ENCODE measurements around the gene IFNAR2.
A peak's percentile ranks its signal among the peaks of the same experiment; 100 is the strongest.

The IFNAR2 gene

GRCh38 chr21:33203371-33203724 is 26.4 kb upstream of the IFNAR2 start:
- Histone ChIP-seq H2AFZ (ENCODE audit: low read length) (no peak overlapping the region), H3K9me3 (replicated peaks; ENCODE audit: insufficient read depth, low read length) (no peaks in the 10 kb centered on the region), H3K36me3 (replicated peaks; ENCODE audit: insufficient read depth, low read length) (no peaks in the 10 kb centered on the region), H3K9me2 (replicated peaks; ENCODE audit: insufficient read depth, low read length) (no peaks in the 10 kb centered on the region), H3K9ac (ENCODE audit: low read length) (no peak overlapping the region), H3K27me3 (replicated peaks; ENCODE audit: insufficient read depth, low read length) (no peaks in the 10 kb centered on the region), H3F3A (ENCODE audit: insufficient read depth, low read length) (no peaks in the 10 kb centered on the region), H4K20me1 (ENCODE audit: insufficient read depth, low read length) (no peaks in the 10 kb centered on the region), H3K79me2 (ENCODE audit: low read length) (no peaks in the 10 kb centered on the region), H3K27ac (ENCODE audit: low read length) (no peak overlapping the region), H3K4me2 (ENCODE audit: low read depth, low read length) (no peak overlapping the region), H3K4me1 (ENCODE audit: low read length) (peaks cover 20% of the 10 kb centered on the region), H3K4me3 (ENCODE audit: low read length) (no peak overlapping the region)
- TF ChIP-seq, protein P1, sequence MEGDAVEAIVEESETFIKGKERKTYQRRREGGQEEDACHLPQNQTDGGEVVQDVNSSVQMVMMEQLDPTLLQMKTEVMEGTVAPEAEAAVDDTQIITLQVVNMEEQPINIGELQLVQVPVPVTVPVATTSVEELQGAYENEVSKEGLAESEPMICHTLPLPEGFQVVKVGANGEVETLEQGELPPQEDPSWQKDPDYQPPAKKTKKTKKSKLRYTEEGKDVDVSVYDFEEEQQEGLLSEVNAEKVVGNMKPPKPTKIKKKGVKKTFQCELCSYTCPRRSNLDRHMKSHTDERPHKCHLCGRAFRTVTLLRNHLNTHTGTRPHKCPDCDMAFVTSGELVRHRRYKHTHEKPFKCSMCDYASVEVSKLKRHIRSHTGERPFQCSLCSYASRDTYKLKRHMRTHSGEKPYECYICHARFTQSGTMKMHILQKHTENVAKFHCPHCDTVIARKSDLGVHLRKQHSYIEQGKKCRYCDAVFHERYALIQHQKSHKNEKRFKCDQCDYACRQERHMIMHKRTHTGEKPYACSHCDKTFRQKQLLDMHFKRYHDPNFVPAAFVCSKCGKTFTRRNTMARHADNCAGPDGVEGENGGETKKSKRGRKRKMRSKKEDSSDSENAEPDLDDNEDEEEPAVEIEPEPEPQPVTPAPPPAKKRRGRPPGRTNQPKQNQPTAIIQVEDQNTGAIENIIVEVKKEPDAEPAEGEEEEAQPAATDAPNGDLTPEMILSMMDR (IDR thresholded peaks at IDR 0.05; ENCODE audit: low read length) = no peak
- DNase-seq = no peak

DNA sequence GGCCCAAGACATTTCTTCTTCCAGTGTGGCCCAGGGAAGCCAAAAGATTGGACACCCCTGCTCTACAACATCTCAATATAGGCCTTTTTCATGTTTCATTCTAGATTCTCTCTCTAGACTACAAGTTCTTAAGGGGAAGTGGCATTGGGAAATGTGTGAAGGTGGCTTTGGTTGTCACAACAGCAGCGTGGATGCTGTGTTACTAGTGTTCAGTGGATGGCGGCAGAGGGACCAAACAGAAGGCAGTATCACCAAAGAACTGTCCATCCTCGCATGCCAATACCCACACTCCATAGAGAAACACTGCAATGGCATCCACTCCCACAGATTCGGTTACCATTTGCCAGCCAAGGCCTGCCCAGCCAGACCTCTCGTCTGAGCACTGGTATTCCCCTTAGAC is 24.3 kb upstream of the IFNAR2 start:
- Histone ChIP-seq H3K9ac (ENCODE audit: low read length) (no peak overlapping the region), H4K20me1 (ENCODE audit: insufficient read depth, low read length) (no peaks in the 10 kb centered on the region), H3K4me1 (ENCODE audit: low read length) (peaks cover 13% of the 10 kb centered on the region), H3K9me3 (replicated peaks; ENCODE audit: insufficient read depth, low read length) (no peaks in the 10 kb centered on the region), H3K4me3 (ENCODE audit: low read length) (no peak overlapping the region), H3K79me2 (ENCODE audit: low read length) (no peaks in the 10 kb centered on the region), H2AFZ (ENCODE audit: low read length) (peak overlapping the region; percentile 1; the same call in 1 of the 2 replicates), H3K9me2 (replicated peaks; ENCODE audit: insufficient read depth, low read length) (no peaks in the 10 kb centered on the region), H3K27ac (ENCODE audit: low read length) (no peak overlapping the region; the same call in 1 of the 2 replicates), H3F3A (ENCODE audit: insufficient read depth, low read length) (no peaks in the 10 kb centered on the region), H3K4me2 (ENCODE audit: low read depth, low read length) (no peak overlapping the region), H3K36me3 (replicated peaks; ENCODE audit: insufficient read depth, low read length) (no peaks in the 10 kb centered on the region), H3K27me3 (replicated peaks; ENCODE audit: insufficient read depth, low read length) (no peaks in the 10 kb centered on the region)
- no peak for DNase-seq
- no peak for TF ChIP-seq EZH2 (optimal IDR thresholded peaks at IDR 0.05; ENCODE audit: low read depth, low read length)
- TF ChIP-seq EZH2phosphoT487 (IDR thresholded peaks at IDR 0.05; ENCODE audit: low read length) = no peak
- TF ChIP-seq, protein P1 (IDR thresholded peaks at IDR 0.05; ENCODE audit: low read length) = no peak

DNA sequence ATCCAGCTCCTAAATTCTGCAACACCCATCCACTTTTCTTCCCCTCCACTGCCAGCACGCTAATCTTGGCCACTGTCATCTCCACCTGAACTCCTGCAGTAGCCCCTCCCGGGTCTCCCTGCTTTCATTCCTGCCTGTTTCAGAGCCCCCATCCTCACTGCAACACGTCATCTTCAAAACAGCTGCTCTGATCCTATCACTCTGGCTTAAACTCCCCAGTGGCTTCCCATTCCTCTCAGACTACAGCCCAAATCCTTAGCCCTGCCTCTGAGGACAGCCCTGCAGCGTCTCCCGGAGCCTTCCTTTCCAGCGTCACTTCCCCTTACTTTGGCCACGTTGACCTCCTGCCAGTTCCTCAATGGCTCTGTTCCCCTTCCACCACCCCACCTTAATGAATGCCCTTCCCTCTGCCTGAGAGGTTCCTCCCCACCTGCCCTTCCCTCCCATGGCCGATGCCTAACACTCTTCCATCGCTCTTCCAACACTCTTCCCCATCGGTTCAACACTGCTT is 22.9 kb upstream of the IFNAR2 start:
- no peaks in the 10 kb centered on the region for H3K9me2 ChIP-seq (replicated peaks; ENCODE audit: insufficient read depth, low read length)
- H3K36me3 ChIP-seq (replicated peaks; ENCODE audit: insufficient read depth, low read length) = no peaks in the 10 kb centered on the region
- no peaks in the 10 kb centered on the region for H3K79me2 ChIP-seq (ENCODE audit: low read length)
- peaks cover 11% of the 10 kb centered on the region for H3K4me1 ChIP-seq (ENCODE audit: low read length)
- no peaks in the 10 kb centered on the region for H3F3A ChIP-seq (ENCODE audit: insufficient read depth, low read length)
- no peaks in the 10 kb centered on the region for H3K9me3 ChIP-seq (replicated peaks; ENCODE audit: insufficient read depth, low read length)
- H3K27me3 ChIP-seq (replicated peaks; ENCODE audit: insufficient read depth, low read length) = no peaks in the 10 kb centered on the region
- TF ChIP-seq EZH2 (optimal IDR thresholded peaks at IDR 0.05; ENCODE audit: low read depth, low read length) (no peak), EZH2phosphoT487 (IDR thresholded peaks at IDR 0.05; ENCODE audit: low read length) (no peak)
- TF ChIP-seq, protein P1 (IDR thresholded peaks at IDR 0.05; ENCODE audit: low read length) = no peak
- no peak overlapping the region for H3K27ac ChIP-seq (ENCODE audit: low read length)
- no peaks in the 10 kb centered on the region for H4K20me1 ChIP-seq (ENCODE audit: insufficient read depth, low read length)
- DNase-seq = no peak
- no peak overlapping the region for H3K9ac ChIP-seq (ENCODE audit: low read length)
- H3K4me2 ChIP-seq (ENCODE audit: low read depth, low read length) = no peak overlapping the region
- H3K4me3 ChIP-seq (ENCODE audit: low read length) = no peak overlapping the region
- H2AFZ ChIP-seq (ENCODE audit: low read length) = no peak overlapping the region

Data from MM.1S (cell line).